SK-N-SH (cell line): Measurements from ENCODE around the gene THOP1. TPM values are rescaled to one million over a fixed set of nuclear protein-coding genes. Genes with fewer than 3 reads are reported as not detected.

Source experiments
- CTCF ChIA-PET: fragments of 300-600, 350-600 bp; formaldehyde crosslinking; extraction: SDS; loops from one replicate; lab custom pipeline; 2021; lab: Yijun Ruan, JAX
- POLR2A ChIA-PET: fragments of 350-600 bp; sonication (Branson Sonifier 250); formaldehyde crosslinking; extraction: SDS; loops from one replicate; lab custom pipeline; 2020; ENCODE audit warnings: antibody characterized with exemption, inconsistent platforms; lab: Yijun Ruan, JAX
- DNase-seq: peaks from one replicate; pipeline ENCODE4 v3.0.0; 2012
- H2AFZ ChIP-seq: fragments of 200-600 bp; sonication (generic); 2 replicates; pipeline ENCODE4 v1.8.1; 2016; ENCODE audit warnings: antibody characterized with exemption, mild to moderate bottlenecking, low read depth
- H3F3A ChIP-seq: fragments of 200-600 bp; sonication (generic); replicated peaks from 2 replicates; pipeline ENCODE3; 2016; ENCODE audit warnings: antibody characterized with exemption, mild to moderate bottlenecking; ENCODE audit not compliant: insufficient read depth
- H3K27ac ChIP-seq, 2 experiments: fragments of 200-500 bp in 1 of 2; fragments of 200-600 bp in 1 of 2; sonication (Bioruptor generic) in 1 of 2; sonication (generic), shearing (Covaris generic) in 1 of 2; 2 replicates each; pipeline versions ENCODE4 v1.5.1 to v1.6.1; 2014 to 2016; ENCODE audit warnings: low read depth in 2 of 2, inconsistent platforms in 1 of 2, low read length in 1 of 2, mild to moderate bottlenecking in 1 of 2, mixed read lengths in 1 of 2
- H3K27me3 ChIP-seq: fragments of 200-600 bp; sonication (generic), shearing (Covaris generic); 2 replicates; pipeline ENCODE4 v1.6.1; 2016; ENCODE audit warnings: mixed run types; ENCODE audit not compliant: insufficient read depth
- H3K36me3 ChIP-seq, 2 experiments: fragments of 200-500 bp in 1 of 2; fragments of 200-600 bp in 1 of 2; sonication (Bioruptor generic) in 1 of 2; sonication (generic) in 1 of 2; replicated peaks in 1 of 2; 2 replicates each; pipeline versions ENCODE3 to v1.5.1; 2014 to 2016; ENCODE audit warnings: low read length in 1 of 2, mild to moderate bottlenecking in 1 of 2; ENCODE audit not compliant: insufficient read depth in 2 of 2, control insufficient read depth in 1 of 2
- H3K4me1 ChIP-seq, 2 experiments: fragments of 200-500 bp in 1 of 2; fragments of 200-600 bp in 1 of 2; sonication (Bioruptor generic) in 1 of 2; sonication (generic), shearing (Covaris generic) in 1 of 2; 2 replicates each; pipeline versions ENCODE4 v1.5.1 to v1.6.1; 2014 to 2016; ENCODE audit warnings: low read depth in 1 of 2, low read length in 1 of 2, mixed run types in 1 of 2; ENCODE audit not compliant: insufficient read depth in 2 of 2, control insufficient read depth in 1 of 2
- H3K4me2 ChIP-seq: fragments of 200-600 bp; sonication (generic), shearing (Covaris generic); 2 replicates; pipeline ENCODE4 v1.6.1; 2017; ENCODE audit warnings: mixed run types
- H3K4me3 ChIP-seq, 2 experiments: fragments of 200-500 bp in 1 of 2; fragments of 200-600 bp in 1 of 2; sonication (Bioruptor generic) in 1 of 2; sonication (generic), shearing (Covaris generic) in 1 of 2; 2 replicates each; pipeline versions ENCODE4 v1.5.1 to v1.8.1; 2014 to 2016; ENCODE audit warnings: low read depth in 2 of 2, inconsistent platforms in 1 of 2, low read length in 1 of 2, mild to moderate bottlenecking in 1 of 2, mixed read lengths in 1 of 2, moderate library complexity in 1 of 2
- H3K79me2 ChIP-seq: fragments of 200-600 bp; sonication (generic); 2 replicates; pipeline ENCODE4 v1.8.1; 2017; ENCODE audit warnings: mild to moderate bottlenecking; ENCODE audit not compliant: insufficient read depth
- H3K9ac ChIP-seq: fragments of 200-600 bp; sonication (generic); 2 replicates; pipeline ENCODE4 v1.6.1; 2017; ENCODE audit warnings: mixed run types
- H3K9me2 ChIP-seq: fragments of 200-600 bp; sonication (generic); 2 replicates; pipeline ENCODE4 v1.6.1; 2017; ENCODE audit warnings: mixed run types
- H3K9me3 ChIP-seq: fragments of 200-600 bp; sonication (generic); 2 replicates; pipeline ENCODE4 v1.6.1; 2017; ENCODE audit warnings: mixed run types, mild to moderate bottlenecking, moderate library complexity
- H4K20me1 ChIP-seq: fragments of 200-600 bp; sonication (generic); 2 replicates; pipeline ENCODE4 v1.6.1; 2017; ENCODE audit warnings: mild to moderate bottlenecking, mixed run types; ENCODE audit not compliant: insufficient read depth
- ELF1 ChIP-seq: IDR thresholded peaks from 2 replicates; pipeline ENCODE4 v1.4.0; 2012
- EP300 ChIP-seq, 2 experiments: IDR thresholded peaks; 2 replicates each; pipeline versions ENCODE4 v1.4.0 to v1.6.1; 2012; ENCODE audit warnings: borderline replicate concordance in 1 of 2, low read depth in 1 of 2, low read length in 1 of 2
- EZH2phosphoT487 ChIP-seq: fragments of 200-600 bp; sonication (generic); IDR thresholded peaks from 2 replicates; pipeline ENCODE4 v1.6.1; 2017; ENCODE audit warnings: low read depth, mixed run types, mild to moderate bottlenecking, antibody characterized with exemption, moderate library complexity, borderline replicate concordance
- FOSL2 ChIP-seq: IDR thresholded peaks from 2 replicates; pipeline ENCODE4 v1.4.0; 2012; ENCODE audit warnings: low read depth, mild to moderate bottlenecking, moderate library complexity, borderline replicate concordance
- JUND ChIP-seq: IDR thresholded peaks from 2 replicates; pipeline ENCODE4 v1.4.0; 2012
- RAD21 ChIP-seq: IDR thresholded peaks from 2 replicates; pipeline ENCODE4 v1.6.1; 2012; ENCODE audit warnings: mild to moderate bottlenecking, low read length
- RFX5 ChIP-seq: IDR thresholded peaks from 2 replicates; pipeline ENCODE4 v1.6.1; 2012; ENCODE audit warnings: mild to moderate bottlenecking, improper control_type of control experiment, low read length
- SIN3A ChIP-seq: IDR thresholded peaks from 2 replicates; pipeline ENCODE4 v1.6.1; 2012; ENCODE audit warnings: low read depth, mild to moderate bottlenecking, low read length, moderate library complexity, borderline replicate concordance
- TAF1 ChIP-seq: IDR thresholded peaks from 2 replicates; pipeline ENCODE4 v1.6.1; 2012; ENCODE audit warnings: low read depth, mild to moderate bottlenecking, low read length, moderate library complexity, borderline replicate concordance
- TCF12 ChIP-seq: IDR thresholded peaks from 2 replicates; pipeline ENCODE4 v1.4.0; 2012
- YY1 ChIP-seq: IDR thresholded peaks from 2 replicates; pipeline ENCODE4 v1.4.0; 2012; ENCODE audit warnings: low read depth, mild to moderate bottlenecking
- WGBS: methylation state at CpG from one replicate; pipeline ENCODE4 v1.1.6; 2017; ENCODE audit warnings: low lambda C conversion rate; 5-methylcytosine and 5-hydroxymethylcytosine counted together
- polyA plus RNA-seq, 3 experiments: library from polyadenylated mRNA; depleted of rRNA; stranded (reverse); fragments of >200 nt; gene quantifications; 2 replicates each; pipeline ENCODE4 v1.2.3, GENCODE V29; 2012
- TF ChIP-seq, protein P1 (sequence below): IDR thresholded peaks from 2 replicates; pipeline ENCODE4; 2012
- TF ChIP-seq, protein P2 (sequence below): IDR thresholded peaks from 2 replicates; pipeline ENCODE4 v1.6.1; 2012; ENCODE audit warnings: mild to moderate bottlenecking, low read depth, low read length, moderate library complexity
- TF ChIP-seq, protein P3 (sequence below): fragments of 150-350 bp; IDR thresholded peaks from 2 replicates; pipeline ENCODE4 v1.6.1; 2017; ENCODE audit warnings: antibody characterized with exemption, low read length, low read depth, borderline replicate concordance
- TF ChIP-seq, protein P4 (sequence below): IDR thresholded peaks from 2 replicates; pipeline ENCODE4 v1.4.0; 2012; ENCODE audit warnings: low read depth

The THOP1 gene
- polyA plus RNA-seq, 1 of the 3 experiments (the other 2 are of a cell fraction): 138 TPM

DNA sequence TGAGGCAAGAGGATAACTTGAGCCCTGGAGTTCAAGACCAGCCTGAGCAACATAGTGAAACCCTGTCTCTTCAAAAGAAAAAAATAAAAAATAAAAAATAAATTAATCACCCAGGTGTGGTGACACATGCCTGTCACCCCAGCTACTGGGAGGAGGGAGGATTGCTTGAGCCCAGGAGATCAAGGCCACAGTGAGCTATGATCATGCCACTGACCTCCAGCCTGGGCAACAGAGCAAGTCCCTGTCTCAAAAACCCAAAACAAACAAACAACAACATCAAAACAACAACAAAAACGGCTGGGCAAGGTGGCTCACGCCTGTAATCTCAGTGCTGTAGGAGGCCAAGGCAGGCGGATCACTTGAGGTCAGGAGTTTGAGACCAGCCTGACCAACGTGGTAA is 41.2 kb upstream of the THOP1 start (continued):
- TF ChIP-seq, protein P1, sequence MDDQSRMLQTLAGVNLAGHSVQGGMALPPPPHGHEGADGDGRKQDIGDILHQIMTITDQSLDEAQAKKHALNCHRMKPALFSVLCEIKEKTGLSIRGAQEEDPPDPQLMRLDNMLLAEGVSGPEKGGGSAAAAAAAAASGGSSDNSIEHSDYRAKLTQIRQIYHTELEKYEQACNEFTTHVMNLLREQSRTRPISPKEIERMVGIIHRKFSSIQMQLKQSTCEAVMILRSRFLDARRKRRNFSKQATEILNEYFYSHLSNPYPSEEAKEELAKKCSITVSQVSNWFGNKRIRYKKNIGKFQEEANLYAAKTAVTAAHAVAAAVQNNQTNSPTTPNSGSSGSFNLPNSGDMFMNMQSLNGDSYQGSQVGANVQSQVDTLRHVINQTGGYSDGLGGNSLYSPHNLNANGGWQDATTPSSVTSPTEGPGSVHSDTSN: no peak
- TF ChIP-seq TCF12 (no peak), ELF1 (no peak)
- TF ChIP-seq, protein P2, sequence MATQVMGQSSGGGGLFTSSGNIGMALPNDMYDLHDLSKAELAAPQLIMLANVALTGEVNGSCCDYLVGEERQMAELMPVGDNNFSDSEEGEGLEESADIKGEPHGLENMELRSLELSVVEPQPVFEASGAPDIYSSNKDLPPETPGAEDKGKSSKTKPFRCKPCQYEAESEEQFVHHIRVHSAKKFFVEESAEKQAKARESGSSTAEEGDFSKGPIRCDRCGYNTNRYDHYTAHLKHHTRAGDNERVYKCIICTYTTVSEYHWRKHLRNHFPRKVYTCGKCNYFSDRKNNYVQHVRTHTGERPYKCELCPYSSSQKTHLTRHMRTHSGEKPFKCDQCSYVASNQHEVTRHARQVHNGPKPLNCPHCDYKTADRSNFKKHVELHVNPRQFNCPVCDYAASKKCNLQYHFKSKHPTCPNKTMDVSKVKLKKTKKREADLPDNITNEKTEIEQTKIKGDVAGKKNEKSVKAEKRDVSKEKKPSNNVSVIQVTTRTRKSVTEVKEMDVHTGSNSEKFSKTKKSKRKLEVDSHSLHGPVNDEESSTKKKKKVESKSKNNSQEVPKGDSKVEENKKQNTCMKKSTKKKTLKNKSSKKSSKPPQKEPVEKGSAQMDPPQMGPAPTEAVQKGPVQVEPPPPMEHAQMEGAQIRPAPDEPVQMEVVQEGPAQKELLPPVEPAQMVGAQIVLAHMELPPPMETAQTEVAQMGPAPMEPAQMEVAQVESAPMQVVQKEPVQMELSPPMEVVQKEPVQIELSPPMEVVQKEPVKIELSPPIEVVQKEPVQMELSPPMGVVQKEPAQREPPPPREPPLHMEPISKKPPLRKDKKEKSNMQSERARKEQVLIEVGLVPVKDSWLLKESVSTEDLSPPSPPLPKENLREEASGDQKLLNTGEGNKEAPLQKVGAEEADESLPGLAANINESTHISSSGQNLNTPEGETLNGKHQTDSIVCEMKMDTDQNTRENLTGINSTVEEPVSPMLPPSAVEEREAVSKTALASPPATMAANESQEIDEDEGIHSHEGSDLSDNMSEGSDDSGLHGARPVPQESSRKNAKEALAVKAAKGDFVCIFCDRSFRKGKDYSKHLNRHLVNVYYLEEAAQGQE: no peak

DNA sequence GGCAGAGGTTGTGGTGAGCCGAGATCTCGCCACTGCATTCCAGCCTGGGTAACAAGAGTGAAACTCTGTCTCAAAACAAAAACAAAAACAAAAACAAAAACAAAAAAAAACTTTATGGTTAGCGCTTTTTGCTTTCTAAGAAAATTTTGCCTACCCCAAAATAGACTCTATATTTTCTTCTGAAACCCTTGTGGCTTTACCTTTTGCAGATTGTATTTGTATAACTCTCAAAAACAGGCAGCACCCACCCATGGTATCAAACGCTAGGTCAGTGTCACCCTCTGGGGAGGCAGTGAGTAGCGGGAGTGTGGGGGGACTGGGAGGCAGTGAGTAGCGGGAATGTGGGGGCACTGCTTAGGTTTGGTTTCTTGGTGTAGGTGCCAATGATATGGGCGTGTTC is 38.0 kb upstream of the THOP1 start:
- POLR2A ChIA-PET: no interaction called here
- Histone ChIP-seq H3K9me3 (no peaks in the 10 kb centered on the region), H3F3A (peaks cover 3% of the 10 kb centered on the region), H3K79me2 (no peaks in the 10 kb centered on the region), H3K27me3 (peaks cover 5% of the 10 kb centered on the region; the same call in 1 of the 2 replicates), H3K9ac (no peak overlapping the region), H3K4me3 (no peak overlapping the region), H3K4me1 (peaks cover 0 to 3% of the 10 kb centered on the region in 2 experiments; a peak in 1 of 4 replicates), H3K27ac (no peak overlapping the region), H3K4me2 (no peak overlapping the region), H4K20me1 (no peaks in the 10 kb centered on the region), H3K36me3 (no peaks in the 10 kb centered on the region), H3K9me2 (no peaks in the 10 kb centered on the region), H2AFZ (no peak overlapping the region)
- WGBS: 61% methylated on average over 7 of the region's 7 CpGs
- CTCF ChIA-PET: interaction anchor here (1.0 to 9.1 kb wide), 3 partner anchors 8 to 99 kb away, joined by 10 to 142 read pairs (median 23); partner anchors contain the start of gene SLC39A3
- TF ChIP-seq YY1 (no peak), RAD21 (no peak), RFX5 (no peak), EP300 (IDR thresholded peaks at IDR 0.05; ENCODE audit: borderline replicate concordance in 1 of 2, low read depth in 1 of 2, low read length in 1 of 2) (no peak), SIN3A (no peak), FOSL2 (no peak), JUND (no peak), TCF12 (no peak), EZH2phosphoT487 (no peak), TAF1 (no peak)
- TF ChIP-seq, protein P3, sequence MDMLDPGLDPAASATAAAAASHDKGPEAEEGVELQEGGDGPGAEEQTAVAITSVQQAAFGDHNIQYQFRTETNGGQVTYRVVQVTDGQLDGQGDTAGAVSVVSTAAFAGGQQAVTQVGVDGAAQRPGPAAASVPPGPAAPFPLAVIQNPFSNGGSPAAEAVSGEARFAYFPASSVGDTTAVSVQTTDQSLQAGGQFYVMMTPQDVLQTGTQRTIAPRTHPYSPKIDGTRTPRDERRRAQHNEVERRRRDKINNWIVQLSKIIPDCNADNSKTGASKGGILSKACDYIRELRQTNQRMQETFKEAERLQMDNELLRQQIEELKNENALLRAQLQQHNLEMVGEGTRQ: no peak
- TF ChIP-seq, protein P4, sequence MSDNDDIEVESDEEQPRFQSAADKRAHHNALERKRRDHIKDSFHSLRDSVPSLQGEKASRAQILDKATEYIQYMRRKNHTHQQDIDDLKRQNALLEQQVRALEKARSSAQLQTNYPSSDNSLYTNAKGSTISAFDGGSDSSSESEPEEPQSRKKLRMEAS: no peak
- DNase-seq: no peak
